HCT116 (cell line): Measurements from ENCODE around the gene ZNF554. TPM values are rescaled to one million over a fixed set of nuclear protein-coding genes. Genes with fewer than 3 reads are reported as not detected.

Source experiments
- ATAC-seq: fragments of 200-7000 bp; cut with Tn5 transposase; 2 replicates; pipeline ENCODE4 v1.9.1; 2020; ENCODE audit warnings: mild to moderate bottlenecking, moderate library complexity
- BruUV-seq: library from RNA; stranded (reverse); fragments of 400-500 nt; replicated peaks from 2 replicates; lab custom pipeline; 2021; lab: Mats Ljungman, UMichigan
- CTCF ChIA-PET: fragments of 300-600 bp; sonication (Branson Sonifier 250); formaldehyde crosslinking; loops from one replicate; lab custom pipeline; 2021; ENCODE audit warnings: antibody characterized with exemption; lab: Charles Lee
- POLR2A ChIA-PET: fragments of 300-600, 350-600 bp; sonication (Branson Sonifier 250); formaldehyde crosslinking; loops from one replicate; lab custom pipeline; 2021; ENCODE audit warnings: antibody characterized with exemption; lab: Charles Lee
- RAD21 ChIA-PET, 2 experiments: fragments of 300-600 bp; sonication (Branson Sonifier 250); formaldehyde crosslinking; loops; one replicate each; lab custom pipeline; 2023; ENCODE audit warnings: low total read pairs in 2 of 2; ENCODE audit not compliant: uncharacterized antibody in 2 of 2, unreplicated experiment in 2 of 2, low non-redundant PET in 1 of 2; lab: Charles Lee
- DNase-seq: peaks from one replicate; pipeline ENCODE4 v3.0.0-alpha.2; 2010; ENCODE audit warnings: low read depth, low spot score
- H2AFZ ChIP-seq: fragments of 200-600 bp; shearing (Covaris generic), sonication (generic); 2 replicates; pipeline ENCODE4 v1.6.1; 2017; ENCODE audit warnings: low read depth, mixed run types, mixed read lengths, antibody characterized with exemption, low read length; ENCODE audit not compliant: poor library complexity, severe bottlenecking
- H3K27ac ChIP-seq: 2 replicates; pipeline ENCODE4 v1.5.1; 2012; ENCODE audit warnings: low read depth, low read length
- H3K27me3 ChIP-seq: fragments of 200-600 bp; sonication (generic); 2 replicates; pipeline ENCODE4 v1.6.1; 2016; ENCODE audit warnings: mixed run types, low read length, mixed read lengths; ENCODE audit not compliant: insufficient read depth
- H3K36me3 ChIP-seq, 2 experiments: fragments of 200-500 bp in 1 of 2; fragments of 200-600 bp in 1 of 2; sonication (Bioruptor generic) in 1 of 2; sonication (generic) in 1 of 2; 2 replicates each; pipeline versions ENCODE4 v1.5.1 to v1.6.1; 2014 to 2016; ENCODE audit warnings: low read length in 2 of 2, inconsistent platforms in 1 of 2, mixed read lengths in 1 of 2, mixed run types in 1 of 2; ENCODE audit not compliant: insufficient read depth in 2 of 2, control insufficient read depth in 1 of 2
- H3K4me1 ChIP-seq, 2 experiments: fragments of 200-600 bp in 1 of 2; sonication (generic) in 1 of 2; 2 replicates each; pipeline versions ENCODE4 v1.5.1 to v1.6.1; 2012 to 2017; ENCODE audit warnings: low read length in 2 of 2, inconsistent platforms in 1 of 2, mild to moderate bottlenecking in 1 of 2, mixed read lengths in 1 of 2, mixed run types in 1 of 2, moderate library complexity in 1 of 2; ENCODE audit not compliant: insufficient read depth in 2 of 2, control insufficient read depth in 1 of 2
- H3K4me2 ChIP-seq: fragments of 200-600 bp; sonication (generic); 2 replicates; pipeline ENCODE4 v1.6.1; 2017; ENCODE audit warnings: mixed run types, low read length, mixed read lengths
- H3K4me3 ChIP-seq, 2 experiments: fragments of 200-600 bp in 1 of 2; sonication (generic) in 1 of 2; replicated peaks in 1 of 2; 2 replicates each; pipeline ENCODE4 v1.5.1; 2011 to 2016; ENCODE audit warnings: low read length in 2 of 2, control low read depth in 1 of 2, low read depth in 1 of 2, mild to moderate bottlenecking in 1 of 2, mixed read lengths in 1 of 2, mixed run types in 1 of 2
- H3K79me2 ChIP-seq: fragments of 200-600 bp; sonication (generic); 2 replicates; pipeline ENCODE4 v1.6.1; 2017; ENCODE audit warnings: mild to moderate bottlenecking, mixed run types, low read length, moderate library complexity, mixed read lengths; ENCODE audit not compliant: insufficient read depth
- H3K9ac ChIP-seq: fragments of 200-600 bp; sonication (generic); 2 replicates; pipeline ENCODE4 v1.6.1; 2016; ENCODE audit warnings: low read length, mixed read lengths
- H3K9me2 ChIP-seq: fragments of 200-600 bp; sonication (generic), shearing (Covaris generic); 2 replicates; pipeline ENCODE4 v1.6.1; 2017; ENCODE audit warnings: mixed run types, mild to moderate bottlenecking, moderate library complexity; ENCODE audit not compliant: insufficient read depth
- H3K9me3 ChIP-seq, 2 experiments: fragments of 200-500 bp in 1 of 2; fragments of 200-600 bp in 1 of 2; sonication (Bioruptor generic) in 1 of 2; sonication (generic) in 1 of 2; 2 replicates each; pipeline ENCODE4 v1.6.1; 2014 to 2017; ENCODE audit warnings: low read length in 2 of 2, mixed read lengths in 2 of 2, inconsistent platforms in 1 of 2, low read depth in 1 of 2, mild to moderate bottlenecking in 1 of 2, mixed run types in 1 of 2, moderate library complexity in 1 of 2; ENCODE audit not compliant: control insufficient read depth in 1 of 2, insufficient read depth in 1 of 2
- H4K20me1 ChIP-seq: fragments of 200-600 bp; sonication (generic), shearing (Covaris generic); 2 replicates; pipeline ENCODE4 v1.6.1; 2017; ENCODE audit warnings: mixed run types, mild to moderate bottlenecking, moderate library complexity; ENCODE audit not compliant: insufficient read depth
- ATF3 ChIP-seq: IDR thresholded peaks from 2 replicates; pipeline ENCODE4 v1.6.1; 2012
- CBX3 ChIP-seq: IDR thresholded peaks from 2 replicates; pipeline ENCODE4 v1.6.1; 2012; ENCODE audit warnings: low read depth
- CEBPB ChIP-seq: IDR thresholded peaks from 2 replicates; pipeline ENCODE4 v1.6.1; 2012; ENCODE audit warnings: low read depth
- EGR1 ChIP-seq: IDR thresholded peaks from 2 replicates; pipeline ENCODE4 v1.6.1; 2012; ENCODE audit warnings: low read depth
- ELF1 ChIP-seq: IDR thresholded peaks from 2 replicates; pipeline ENCODE4 v1.6.1; 2012; ENCODE audit warnings: low read depth, borderline replicate concordance
- EZH2 ChIP-seq: fragments of 200-600 bp; sonication (generic); IDR thresholded peaks from 2 replicates; pipeline ENCODE4 v1.6.1; 2017; ENCODE audit warnings: antibody characterized with exemption, mixed run types
- FOSL1 ChIP-seq: IDR thresholded peaks from 2 replicates; pipeline ENCODE4 v1.6.1; 2012; ENCODE audit warnings: low read depth
- JUND ChIP-seq: IDR thresholded peaks from 2 replicates; pipeline ENCODE4 v1.6.1; 2012
- MAX ChIP-seq: IDR thresholded peaks from 2 replicates; pipeline ENCODE4 v1.6.1; 2012
- POLR2A ChIP-seq: IDR thresholded peaks from 2 replicates; pipeline ENCODE4 v1.7.0; 2011; ENCODE audit warnings: borderline replicate concordance; ENCODE audit not compliant: insufficient read depth, insufficient read length; ENCODE audit errors: extremely low read depth
- POLR2AphosphoS5 ChIP-seq: IDR thresholded peaks from 2 replicates; pipeline ENCODE4 v1.6.1; 2011; ENCODE audit warnings: mild to moderate bottlenecking, low read depth, low read length, moderate library complexity
- RAD21 ChIP-seq: IDR thresholded peaks from 2 replicates; pipeline ENCODE4 v1.6.1; 2012; ENCODE audit warnings: low read depth, mild to moderate bottlenecking
- SIN3A ChIP-seq: IDR thresholded peaks from 2 replicates; pipeline ENCODE4 v1.6.1; 2012; ENCODE audit warnings: low read depth
- SP1 ChIP-seq: IDR thresholded peaks from 2 replicates; pipeline ENCODE4 v1.6.1; 2012; ENCODE audit warnings: low read depth
- YY1 ChIP-seq: IDR thresholded peaks from 2 replicates; pipeline ENCODE4 v1.6.1; 2011; ENCODE audit warnings: low read length, low read depth, moderate library complexity, mild to moderate bottlenecking; ENCODE audit not compliant: insufficient replicate concordance; ENCODE audit errors: extremely low read depth
- ZBTB33 ChIP-seq: IDR thresholded peaks from 2 replicates; pipeline ENCODE4 v1.6.1; 2011; ENCODE audit warnings: mild to moderate bottlenecking, low read length, moderate library complexity; ENCODE audit not compliant: insufficient replicate concordance; ENCODE audit errors: extremely low read depth
- ZNF274 ChIP-seq: fragments of 200-500 bp; sonication (Bioruptor generic); IDR thresholded peaks from 2 replicates; pipeline ENCODE4 v1.6.1; 2014; ENCODE audit warnings: mild to moderate bottlenecking, low read depth, low read length, inconsistent platforms
- intact Hi-C: fragments of 100-400 bp; cut with micrococcal nuclease; formaldehyde crosslinking; loops from 2 replicates; pipeline ENCODE4 v1.10.0; 2022
- total RNA-seq: library from RNA; stranded (reverse); gene quantifications from one replicate; pipeline ENCODE4 v1.2.1, GENCODE V29; 2021; ENCODE audit not compliant: unreplicated experiment

Gene ZNF554
- total RNA-seq, 1 experiment from 2014 or later = 4.0 TPM

GRCh38 chr19:2798158-2798685 is 21.4 kb upstream of the ZNF554 start:
- peaks cover 45% of the 10 kb centered on the region for H3K79me2 ChIP-seq
- POLR2A ChIA-PET = no interaction called here

More at GRCh38 chr19:2798158-2798685, 21.4 kb upstream of the ZNF554 start:
- Histone ChIP-seq H4K20me1 (no peaks in the 10 kb centered on the region), H2AFZ (no peak overlapping the region), H3K9ac (no peak overlapping the region), H3K4me3 (no peak overlapping the region), H3K9me3 (no peaks in the 10 kb centered on the region), H3K27ac (no peak overlapping the region), H3K4me2 (no peak overlapping the region), H3K4me1 (peaks cover 0 to 6% of the 10 kb centered on the region in 2 experiments; a peak in 2 of 4 replicates), H3K36me3 (peaks cover 41 to 64% of the 10 kb centered on the region in 2 experiments; a peak in 3 of 4 replicates), H3K27me3 (no peaks in the 10 kb centered on the region), H3K9me2 (no peaks in the 10 kb centered on the region)
- CTCF ChIA-PET = no interaction called here
- no TSS peak for BruUV-seq
- DNase-seq (no peak), ATAC-seq (no peak)
- intact Hi-C loops = no loop called here
- TF ChIP-seq CBX3 = no peak
- no peak for TF ChIP-seq POLR2AphosphoS5
- TF ChIP-seq FOSL1 = no peak
- TF ChIP-seq YY1 = no peak
- no peak for TF ChIP-seq CEBPB
- TF ChIP-seq EZH2 = no peak
- TF ChIP-seq ATF3 = no peak
- TF ChIP-seq RAD21 = no peak
- no peak for TF ChIP-seq JUND
- no peak for TF ChIP-seq ZBTB33
- TF ChIP-seq ZNF274 = no peak
- no peak for TF ChIP-seq MAX
- TF ChIP-seq POLR2A = no peak
- TF ChIP-seq SP1 = no peak
- TF ChIP-seq SIN3A = no peak
- TF ChIP-seq EGR1 = no peak
- TF ChIP-seq ELF1 = no peak
- RAD21 ChIA-PET = interaction anchor here in 1 of 2 experiments (0.6 kb wide), 1 partner anchor 167 kb away, joined by 5 read pairs; no protein-coding TSS in a partner anchor
